GM23338 (cell line): ENCODE data around the gene HTRA1. TPM values are rescaled to one million over a fixed set of nuclear protein-coding genes. Genes with fewer than 3 reads are reported as not detected.
A peak's percentile ranks its signal among the peaks of the same experiment; 100 is the strongest.

Experiments used
- ATAC-seq: fragments of 200-7000 bp; cut with Tn5 transposase; 3 replicates; pipeline ENCODE4 v1.9.1; 2020
- DNase-seq: peaks from one replicate; pipeline ENCODE4 v3.0.0-alpha.2; 2015; ENCODE audit warnings: low spot score
- H2AFZ ChIP-seq: fragments of 200-600 bp; sonication (generic); 2 replicates; pipeline ENCODE4 v1.8.0; 2016; ENCODE audit warnings: antibody characterized with exemption, mild to moderate bottlenecking, moderate library complexity
- H3F3A ChIP-seq: fragments of 200-600 bp; sonication (generic); replicated peaks from 2 replicates; pipeline ENCODE4 v1.8.0; 2017; ENCODE audit warnings: antibody characterized with exemption, mixed run types, low read depth
- H3K27ac ChIP-seq: fragments of 200-600 bp; sonication (generic); 2 replicates; pipeline ENCODE4 v1.6.1; 2016; ENCODE audit warnings: low read depth
- H3K27me3 ChIP-seq: fragments of 200-600 bp; sonication (generic); 2 replicates; pipeline ENCODE4 v1.8.0; 2016; ENCODE audit warnings: mild to moderate bottlenecking, mixed run types, moderate library complexity; ENCODE audit not compliant: insufficient read depth
- H3K36me3 ChIP-seq: fragments of 200-600 bp; sonication (generic); 2 replicates; pipeline ENCODE4 v1.8.0; 2016; ENCODE audit warnings: mild to moderate bottlenecking; ENCODE audit not compliant: insufficient read depth
- H3K4me1 ChIP-seq: fragments of 200-600 bp; sonication (generic); 2 replicates; pipeline ENCODE4 v1.8.0; 2016; ENCODE audit warnings: mild to moderate bottlenecking, moderate library complexity; ENCODE audit not compliant: insufficient read depth
- H3K4me2 ChIP-seq: fragments of 200-600 bp; sonication (generic); 2 replicates; pipeline ENCODE4 v1.7.1; 2017; ENCODE audit warnings: mixed run types
- H3K4me3 ChIP-seq: fragments of 200-600 bp; sonication (generic); 2 replicates; pipeline ENCODE4 v1.6.1; 2016; ENCODE audit warnings: mixed run types
- H3K79me2 ChIP-seq: fragments of 200-600 bp; sonication (generic); replicated peaks from 2 replicates; pipeline ENCODE4 v1.8.0; 2017; ENCODE audit warnings: mild to moderate bottlenecking; ENCODE audit not compliant: insufficient read depth
- H3K9me2 ChIP-seq: fragments of 200-600 bp; sonication (generic); 2 replicates; pipeline ENCODE4 v1.8.0; 2017; ENCODE audit not compliant: insufficient read depth
- H4K20me1 ChIP-seq: fragments of 200-600 bp; sonication (generic); replicated peaks from 2 replicates; pipeline ENCODE4 v1.8.0; 2017; ENCODE audit warnings: mild to moderate bottlenecking; ENCODE audit not compliant: insufficient read depth
- H3K27ac Mint-ChIP-seq: 2 replicates; pipeline ENCODE4 v1.8.0; 2020; ENCODE audit warnings: inconsistent platforms, mild to moderate bottlenecking, moderate library complexity, mixed read lengths
- H3K27me3 Mint-ChIP-seq: 3 replicates; pipeline ENCODE4 v1.8.0; 2022; ENCODE audit warnings: low read depth, mild to moderate bottlenecking, moderate library complexity, mixed read lengths, inconsistent platforms; ENCODE audit not compliant: insufficient read depth, poor library complexity
- H3K36me3 Mint-ChIP-seq: 3 replicates; pipeline ENCODE4 v1.8.0; 2021; ENCODE audit warnings: low read depth, mild to moderate bottlenecking, inconsistent platforms, moderate library complexity, mixed read lengths
- H3K4me1 Mint-ChIP-seq: 3 replicates; pipeline ENCODE4 v1.8.0; 2020; ENCODE audit warnings: mild to moderate bottlenecking, inconsistent platforms, mixed read lengths
- H3K4me3 Mint-ChIP-seq: 3 replicates; pipeline ENCODE4 v1.8.0; 2021; ENCODE audit warnings: moderate library complexity, mild to moderate bottlenecking, inconsistent platforms, mixed read lengths
- H3K9me3 Mint-ChIP-seq: 3 replicates; pipeline ENCODE4 v1.8.0; 2020; ENCODE audit warnings: moderate library complexity, mild to moderate bottlenecking, inconsistent platforms, mixed read lengths
- CTCF ChIP-seq, 2 experiments: fragments of 200-600 bp in 1 of 2; sonication (generic) in 1 of 2; conservative IDR thresholded peaks; 2 replicates each; pipeline versions ENCODE4 v1.5.1 to v1.6.1; 2016 to 2017; ENCODE audit warnings: antibody characterized with exemption in 2 of 2, low read depth in 2 of 2, mild to moderate bottlenecking in 2 of 2, moderate library complexity in 1 of 2
- EZH2phosphoT487 ChIP-seq: fragments of 200-600 bp; sonication (generic); IDR thresholded peaks from one replicate; pipeline ENCODE4 v1.8.1; 2018; ENCODE audit warnings: antibody characterized with exemption; ENCODE audit not compliant: unreplicated experiment
- JUNB ChIP-seq: IDR thresholded peaks from one replicate; pipeline ENCODE4 v1.6.1; 2016; ENCODE audit warnings: antibody characterized with exemption; ENCODE audit not compliant: unreplicated experiment
- NANOG ChIP-seq: IDR thresholded peaks from 2 replicates; pipeline ENCODE4 v1.6.1; 2016; ENCODE audit warnings: antibody characterized with exemption, borderline replicate concordance
- POLR2AphosphoS5 ChIP-seq: IDR thresholded peaks from 2 replicates; pipeline ENCODE4 v1.6.1; 2016; ENCODE audit warnings: antibody characterized with exemption, low read depth
- ZNF331 ChIP-seq: fragments of 250-450 bp; sonication (Bioruptor Pico); IDR thresholded peaks from 2 replicates; pipeline ENCODE4 v1.5.0; 2020; ENCODE audit warnings: low read depth, mild to moderate bottlenecking, moderate library complexity
- polyA plus RNA-seq: library from polyadenylated mRNA; unstranded; fragments of >200 nt; fragmentation: Nextera tagmentation; extraction: Ambion mirVana; gene quantifications from 2 replicates; pipeline ENCODE4 v1.2.1, GENCODE V29; 2016
- total RNA-seq: library from RNA; depleted of rRNA; stranded (reverse); fragments of >200 nt; shearing (Covaris generic); gene quantifications from 2 replicates; pipeline ENCODE4 v1.2.3, GENCODE V29; 2014
- TF ChIP-seq, protein P1 (sequence below): IDR thresholded peaks from one replicate; pipeline ENCODE4 v1.6.1; 2018; ENCODE audit warnings: antibody characterized with exemption; ENCODE audit not compliant: unreplicated experiment
- TF ChIP-seq, protein P2 (sequence below): IDR thresholded peaks from 2 replicates; pipeline ENCODE4 v1.6.1; 2016; ENCODE audit warnings: antibody characterized with exemption

HTRA1 gene
- total and polyA plus RNA-seq, 2 experiments from 2014 or later = 8.1 to 16.1 TPM

DNA sequence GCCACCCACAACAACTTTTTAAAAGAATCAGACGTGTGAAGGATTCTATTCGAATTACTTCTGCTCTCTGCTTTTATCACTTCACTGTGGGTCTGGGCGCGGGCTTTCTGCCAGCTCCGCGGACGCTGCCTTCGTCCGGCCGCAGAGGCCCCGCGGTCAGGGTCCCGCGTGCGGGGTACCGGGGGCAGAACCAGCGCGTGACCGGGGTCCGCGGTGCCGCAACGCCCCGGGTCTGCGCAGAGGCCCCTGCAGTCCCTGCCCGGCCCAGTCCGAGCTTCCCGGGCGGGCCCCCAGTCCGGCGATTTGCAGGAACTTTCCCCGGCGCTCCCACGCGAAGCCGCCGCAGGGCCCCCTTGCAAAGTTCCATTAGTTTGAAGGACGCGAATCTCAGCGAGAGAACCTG is 461 bp upstream of the HTRA1 start (continued):
- TF ChIP-seq CTCF (conservative IDR thresholded peaks at IDR 0.05; ENCODE audit: low read depth in 2 of 2) (no peak), POLR2AphosphoS5 (no peak), ZNF331 (CRISPR knock-in tag) (no peak), NANOG (no peak)
- TF ChIP-seq, protein P1, sequence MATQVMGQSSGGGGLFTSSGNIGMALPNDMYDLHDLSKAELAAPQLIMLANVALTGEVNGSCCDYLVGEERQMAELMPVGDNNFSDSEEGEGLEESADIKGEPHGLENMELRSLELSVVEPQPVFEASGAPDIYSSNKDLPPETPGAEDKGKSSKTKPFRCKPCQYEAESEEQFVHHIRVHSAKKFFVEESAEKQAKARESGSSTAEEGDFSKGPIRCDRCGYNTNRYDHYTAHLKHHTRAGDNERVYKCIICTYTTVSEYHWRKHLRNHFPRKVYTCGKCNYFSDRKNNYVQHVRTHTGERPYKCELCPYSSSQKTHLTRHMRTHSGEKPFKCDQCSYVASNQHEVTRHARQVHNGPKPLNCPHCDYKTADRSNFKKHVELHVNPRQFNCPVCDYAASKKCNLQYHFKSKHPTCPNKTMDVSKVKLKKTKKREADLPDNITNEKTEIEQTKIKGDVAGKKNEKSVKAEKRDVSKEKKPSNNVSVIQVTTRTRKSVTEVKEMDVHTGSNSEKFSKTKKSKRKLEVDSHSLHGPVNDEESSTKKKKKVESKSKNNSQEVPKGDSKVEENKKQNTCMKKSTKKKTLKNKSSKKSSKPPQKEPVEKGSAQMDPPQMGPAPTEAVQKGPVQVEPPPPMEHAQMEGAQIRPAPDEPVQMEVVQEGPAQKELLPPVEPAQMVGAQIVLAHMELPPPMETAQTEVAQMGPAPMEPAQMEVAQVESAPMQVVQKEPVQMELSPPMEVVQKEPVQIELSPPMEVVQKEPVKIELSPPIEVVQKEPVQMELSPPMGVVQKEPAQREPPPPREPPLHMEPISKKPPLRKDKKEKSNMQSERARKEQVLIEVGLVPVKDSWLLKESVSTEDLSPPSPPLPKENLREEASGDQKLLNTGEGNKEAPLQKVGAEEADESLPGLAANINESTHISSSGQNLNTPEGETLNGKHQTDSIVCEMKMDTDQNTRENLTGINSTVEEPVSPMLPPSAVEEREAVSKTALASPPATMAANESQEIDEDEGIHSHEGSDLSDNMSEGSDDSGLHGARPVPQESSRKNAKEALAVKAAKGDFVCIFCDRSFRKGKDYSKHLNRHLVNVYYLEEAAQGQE = no peak
- TF ChIP-seq, protein P2, sequence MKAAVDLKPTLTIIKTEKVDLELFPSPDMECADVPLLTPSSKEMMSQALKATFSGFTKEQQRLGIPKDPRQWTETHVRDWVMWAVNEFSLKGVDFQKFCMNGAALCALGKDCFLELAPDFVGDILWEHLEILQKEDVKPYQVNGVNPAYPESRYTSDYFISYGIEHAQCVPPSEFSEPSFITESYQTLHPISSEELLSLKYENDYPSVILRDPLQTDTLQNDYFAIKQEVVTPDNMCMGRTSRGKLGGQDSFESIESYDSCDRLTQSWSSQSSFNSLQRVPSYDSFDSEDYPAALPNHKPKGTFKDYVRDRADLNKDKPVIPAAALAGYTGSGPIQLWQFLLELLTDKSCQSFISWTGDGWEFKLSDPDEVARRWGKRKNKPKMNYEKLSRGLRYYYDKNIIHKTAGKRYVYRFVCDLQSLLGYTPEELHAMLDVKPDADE = no peak

- H3K27me3 ChIP-seq = peaks cover 52% of the 10 kb centered on the region
- peak overlapping the region; percentile 75 for H3K4me3 ChIP-seq
- no peak overlapping the region for H3K27ac ChIP-seq
- H3K9me2 ChIP-seq = no peaks in the 10 kb centered on the region
- Mint-ChIP-seq H3K27ac (no peak overlapping the region), H3K36me3 (no peaks in the 10 kb centered on the region; the same call in 2 of the 3 replicates), H3K27me3 (peaks cover 53% of the 10 kb centered on the region), H3K4me1 (peaks cover 36% of the 10 kb centered on the region), H3K4me3 (peak overlapping the region; percentile 81), H3K9me3 (no peaks in the 10 kb centered on the region)
- DNase-seq = peak; percentile 51
- no peaks in the 10 kb centered on the region for H3K79me2 ChIP-seq
- H4K20me1 ChIP-seq = no peaks in the 10 kb centered on the region; the same call in 1 of the 2 replicates
- peak overlapping the region; percentile 91 for H3K4me2 ChIP-seq
- no peaks in the 10 kb centered on the region for H3K36me3 ChIP-seq
- H2AFZ ChIP-seq = peak overlapping the region; percentile 92
- no peak for TF ChIP-seq ZNF331 (CRISPR knock-in tag)
- TF ChIP-seq EZH2phosphoT487 = peak; percentile 63
- TF ChIP-seq JUNB = no peak
- H3F3A ChIP-seq = 0 out of 2 replicates have a peak, but pooled peaks cover 6% of the 10 kb centered on the region
- H3K4me1 ChIP-seq = peaks cover 16% of the 10 kb centered on the region
- peak; percentile 37 for ATAC-seq
Measured at GRCh38 chr10:122461729-122462532, 578 bp downstream of the HTRA1 start.
